H7 (cell line): ENCODE results near the gene ARMC12. TPM values are rescaled to one million over a fixed set of nuclear protein-coding genes. Genes with fewer than 3 reads are reported as not detected.

ENCODE experiments used
- DNase-seq: peaks from one replicate; pipeline ENCODE4 v3.0.0; 2012
- H3K27me3 ChIP-seq: 2 replicates; pipeline ENCODE4 v1.6.0; 2011; ENCODE audit warnings: mild to moderate bottlenecking, low read length; ENCODE audit not compliant: control insufficient read depth, insufficient read depth
- H3K36me3 ChIP-seq: replicated peaks from 2 replicates; pipeline ENCODE4 v1.5.1; 2011; ENCODE audit warnings: low read length; ENCODE audit not compliant: control insufficient read depth, insufficient read depth
- H3K4me3 ChIP-seq: 2 replicates; pipeline ENCODE4 v1.5.1; 2011; ENCODE audit warnings: low read depth, mild to moderate bottlenecking, control low read depth, low read length, moderate library complexity; ENCODE audit not compliant: insufficient read depth
- total RNA-seq: library from RNA; depleted of rRNA; stranded (reverse); fragments of >200 nt; shearing (Covaris generic); gene quantifications from 2 replicates; pipeline ENCODE4 v1.2.3, GENCODE V29; 2014

The ARMC12 gene
- total RNA-seq, 1 experiment from 2014 or later, result 0.94 TPM

GRCh38 chr6:35759426-35759825, 22.6 kb downstream of the ARMC12 start:
- Histone ChIP-seq H3K4me3 (no peak overlapping the region), H3K27me3 (no peaks in the 10 kb centered on the region), H3K36me3 (no peaks in the 10 kb centered on the region)
- no peak for DNase-seq

- no peaks in the 10 kb centered on the region for H3K27me3 ChIP-seq
- no peaks in the 10 kb centered on the region for H3K36me3 ChIP-seq
- DNase-seq, result peak; percentile 62
- H3K4me3 ChIP-seq, result no peak overlapping the region
Measured at GRCh38 chr6:35765739-35766138, 28.9 kb downstream of the ARMC12 start.

- H3K4me3 ChIP-seq, result no peak overlapping the region
- H3K36me3 ChIP-seq, result no peaks in the 10 kb centered on the region
- no peaks in the 10 kb centered on the region for H3K27me3 ChIP-seq
- no peak for DNase-seq
Measured at GRCh38 chr6:35769211-35769610, 32.4 kb downstream of the ARMC12 start.

GRCh38 chr6:35771343-35771627, 34.5 kb downstream of the ARMC12 start:
- no peak overlapping the region for H3K4me3 ChIP-seq
- no peaks in the 10 kb centered on the region for H3K36me3 ChIP-seq
- H3K27me3 ChIP-seq, result no peaks in the 10 kb centered on the region; the same call in none of the 2 replicates
- DNase-seq, result no peak

GRCh38 chr6:35774116-35774794, 37.4 kb downstream of the ARMC12 start:
- Histone ChIP-seq H3K4me3 (no peak overlapping the region), H3K36me3 (no peaks in the 10 kb centered on the region), H3K27me3 (peaks cover 5% of the 10 kb centered on the region)
- DNase-seq, result no peak

- Histone ChIP-seq H3K4me3 (no peak overlapping the region), H3K36me3 (no peaks in the 10 kb centered on the region), H3K27me3 (peaks cover 5% of the 10 kb centered on the region)
- no peak for DNase-seq
Measured at GRCh38 chr6:35775031-35775430, 38.2 kb downstream of the ARMC12 start.

GRCh38 chr6:35776364-35777215, 39.8 kb downstream of the ARMC12 start, which contains the start of gene CLPSL2:
Gene CLPSL2 (plus strand): TSS chr6:35776598. CDS start chr6:35776619, 21 bp downstream.
- Histone ChIP-seq H3K4me3 (peak within 1 kb of the TSS; percentile 68), H3K36me3 (no peaks in the 10 kb centered on the region), H3K27me3 (peaks cover 5% of the 10 kb centered on the region)
- peak; percentile 90 for DNase-seq

GRCh38 chr6:35777356-35778102, 40.7 kb downstream of the ARMC12 start:
- H3K4me3 ChIP-seq, result no peak overlapping the region
- no peak for DNase-seq
- H3K36me3 ChIP-seq, result no peaks in the 10 kb centered on the region
- H3K27me3 ChIP-seq, result peaks cover 5% of the 10 kb centered on the region

- no peak overlapping the region for H3K4me3 ChIP-seq
- peaks cover 5% of the 10 kb centered on the region for H3K27me3 ChIP-seq
- no peaks in the 10 kb centered on the region for H3K36me3 ChIP-seq
- DNase-seq, result peak; percentile 6
Measured at GRCh38 chr6:35778437-35778836, 41.6 kb downstream of the ARMC12 start.

- Histone ChIP-seq H3K4me3 (no peak within 1 kb of the TSS), H3K27me3 (peaks cover 5% of the 10 kb centered on the region), H3K36me3 (no peaks in the 10 kb centered on the region)
- peak; percentile 17 for DNase-seq
Measured at GRCh38 chr6:35780719-35781118, 43.9 kb downstream of the ARMC12 start, which contains the start of gene CLPSL1. Gene CLPSL1 (plus strand): TSS chr6:35781019. CDS start chr6:35781111, 92 bp downstream.

GRCh38 chr6:35781290-35781689, 44.5 kb downstream of the ARMC12 start:
- no peaks in the 10 kb centered on the region for H3K36me3 ChIP-seq
- DNase-seq, result peak; percentile 10
- peaks cover 5% of the 10 kb centered on the region for H3K27me3 ChIP-seq
- H3K4me3 ChIP-seq, result no peak overlapping the region

- DNase-seq, result peak; percentile 26
Measured at GRCh38 chr6:35782424-35782823, 45.6 kb downstream of the ARMC12 start.

GRCh38 chr6:35784200-35784599, 47.4 kb downstream of the ARMC12 start:
- Histone ChIP-seq H3K36me3 (no peaks in the 10 kb centered on the region), H3K27me3 (peaks cover 2% of the 10 kb centered on the region; the same call in 1 of the 2 replicates), H3K4me3 (no peak overlapping the region)
- no peak for DNase-seq

More at GRCh38 chr6:35782424-35782823, 45.6 kb downstream of the ARMC12 start:
- Histone ChIP-seq H3K27me3 (peaks cover 2% of the 10 kb centered on the region; the same call in 1 of the 2 replicates), H3K4me3 (no peak overlapping the region), H3K36me3 (no peaks in the 10 kb centered on the region)

GRCh38 chr6:35786272-35786671, 49.4 kb downstream of the ARMC12 start:
- peaks cover 2% of the 10 kb centered on the region; the same call in 1 of the 2 replicates for H3K27me3 ChIP-seq
- no peaks in the 10 kb centered on the region for H3K36me3 ChIP-seq
- H3K4me3 ChIP-seq, result no peak overlapping the region
- DNase-seq, result no peak
